Kasumi-1 (cell line): Measurements from ENCODE around the gene PCDHA1.

Source experiments
- DNase-seq, 2 experiments: peaks; one replicate each; lab custom pipeline; 2025; lab: John Stamatoyannopoulos, UW

The PCDHA1 gene

DNA sequence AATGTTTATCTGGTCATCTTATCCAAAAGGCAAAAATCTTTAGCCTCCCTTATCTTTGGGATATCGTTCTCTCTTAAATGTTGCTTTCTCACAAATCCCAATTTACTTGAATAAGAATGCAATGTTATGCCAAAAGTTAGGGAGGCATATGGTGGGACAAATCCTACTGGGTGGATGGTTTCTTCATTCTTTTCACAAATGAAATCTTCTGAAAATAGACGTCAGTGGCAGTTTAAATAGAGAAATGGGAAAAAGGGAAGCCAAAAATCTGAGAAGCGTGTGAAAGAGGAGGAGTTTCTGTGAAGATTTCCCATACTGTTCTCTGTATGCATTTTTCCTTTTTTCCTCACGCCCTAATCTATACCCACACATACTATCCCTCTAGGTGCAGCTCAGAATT, 137.7 kb downstream of the PCDHA1 start:
- DNase-seq = no peak

DNA sequence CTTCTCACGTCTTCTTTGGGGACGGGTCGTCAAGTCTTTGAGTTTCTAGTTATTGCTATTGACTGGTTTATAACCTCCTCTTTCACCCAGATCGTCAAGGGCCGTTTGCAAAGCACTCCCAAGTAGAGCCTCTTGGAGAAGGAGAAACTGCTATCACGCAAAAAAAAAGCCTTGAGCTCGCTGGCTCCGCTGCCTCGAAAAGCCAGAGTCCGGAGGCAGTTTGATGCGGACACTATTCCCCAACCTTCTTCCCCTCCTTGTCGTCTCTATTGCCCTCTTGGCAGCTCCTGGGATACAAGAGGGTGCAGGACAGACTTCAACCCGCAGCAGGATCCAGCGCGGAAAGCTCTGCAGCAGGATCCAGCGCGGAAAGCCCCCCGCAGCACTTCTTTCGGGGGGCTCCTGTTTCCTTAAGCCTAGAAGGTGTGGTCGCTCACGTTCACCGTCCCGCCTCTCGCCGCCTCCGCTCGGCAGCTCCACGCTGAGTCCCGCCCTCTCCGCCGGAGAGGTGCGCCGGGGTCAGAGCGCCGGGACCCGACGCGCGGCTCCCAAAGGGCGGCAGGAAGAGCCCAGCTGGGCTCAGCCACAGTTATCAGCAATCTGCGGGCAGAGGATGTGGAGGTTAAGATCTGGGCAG, 140.0 kb downstream of the PCDHA1 start, which contains the start of gene PCDHAC1:
TSS of gene PCDHAC1 (plus strand) at position 494 of the 637 bp plus-strand sequence. CDS start 594 bp downstream, outside the sequence.
- no peak for DNase-seq

DNA sequence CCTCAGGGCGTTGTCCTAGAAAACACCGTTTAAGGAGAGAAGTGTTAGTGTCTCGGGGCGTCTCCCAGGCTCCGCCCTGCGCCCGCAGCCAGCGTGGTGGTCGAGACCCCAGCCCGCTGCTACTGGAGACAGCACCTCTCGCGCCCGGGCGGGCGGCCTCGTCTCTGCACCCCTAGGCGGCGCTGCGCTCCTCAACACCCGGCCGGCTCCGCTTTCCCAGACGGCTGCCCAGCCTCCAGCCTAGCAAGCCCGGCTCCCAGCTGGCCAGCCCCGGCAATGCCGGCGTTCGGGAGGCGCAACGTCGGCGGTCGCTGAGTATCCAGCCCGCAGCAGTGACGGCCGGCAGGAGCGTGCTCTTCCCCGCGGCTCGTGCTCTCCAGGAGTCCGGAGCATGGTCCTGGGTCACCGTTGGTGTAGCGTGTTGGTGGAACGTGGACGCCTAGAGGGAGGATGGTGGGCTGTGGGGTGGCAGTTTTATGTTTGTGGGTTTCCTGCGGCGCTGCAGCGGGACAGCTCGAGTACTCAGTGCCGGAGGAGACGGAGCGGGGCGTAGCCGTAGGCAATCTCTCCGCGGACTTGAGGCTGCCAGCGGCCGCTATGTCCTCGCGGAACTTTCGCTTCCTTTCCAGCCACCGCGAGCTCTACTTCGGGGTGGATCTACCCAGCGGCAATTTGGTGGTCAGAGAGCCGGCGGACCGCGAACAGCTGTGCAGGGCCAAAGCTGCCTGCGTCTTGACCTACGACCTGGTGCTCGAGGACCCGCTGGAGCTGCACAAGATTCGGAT, 140.7 kb downstream of the PCDHA1 start:
- no peak for DNase-seq

DNA sequence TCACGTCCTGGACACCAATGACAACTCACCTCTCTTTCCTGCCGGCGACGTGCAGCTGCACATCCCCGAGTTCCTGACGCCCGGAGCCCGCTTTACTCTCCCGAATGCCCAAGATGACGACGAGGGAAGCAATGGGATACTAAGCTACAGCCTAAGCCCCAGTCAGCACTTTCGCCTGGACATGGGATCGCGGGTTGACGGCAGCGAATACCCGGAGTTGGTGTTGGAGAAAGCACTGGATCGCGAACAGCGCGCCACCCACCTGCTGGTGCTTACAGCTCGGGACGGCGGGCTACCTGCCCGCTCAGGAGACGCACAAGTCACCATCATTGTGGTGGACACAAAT, 141.3 kb downstream of the PCDHA1 start:
- DNase-seq = no peak

DNA sequence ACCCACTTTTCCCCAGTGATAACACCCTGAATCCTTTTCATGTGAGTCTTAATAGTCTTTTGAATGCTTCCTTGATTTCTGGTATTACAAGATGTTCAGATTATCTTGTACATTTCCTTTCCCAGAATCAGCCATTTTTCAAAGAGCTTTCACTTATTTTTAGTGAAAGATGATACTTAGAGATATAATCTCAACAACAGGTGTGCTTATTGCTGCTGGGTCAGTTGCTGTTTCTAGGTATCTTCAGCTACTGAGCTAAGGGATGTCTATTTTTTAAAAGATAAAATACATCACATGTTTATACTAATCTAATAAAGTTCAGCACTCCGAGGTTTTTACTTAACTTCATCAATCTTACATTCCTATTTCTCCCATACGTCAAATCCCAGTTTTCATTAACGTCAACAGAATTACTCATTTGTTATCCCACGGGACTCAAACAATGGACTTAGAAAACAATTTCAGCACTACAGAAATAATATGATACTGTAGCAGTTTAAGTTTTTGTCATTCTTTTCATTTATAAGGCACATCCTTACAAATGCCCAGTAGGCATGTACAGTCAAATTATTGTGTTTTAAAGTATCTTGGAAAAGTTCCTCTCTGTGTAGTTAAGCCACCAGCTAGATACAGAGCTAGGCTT, 149.1 kb downstream of the PCDHA1 start:
- no peak for DNase-seq

DNA sequence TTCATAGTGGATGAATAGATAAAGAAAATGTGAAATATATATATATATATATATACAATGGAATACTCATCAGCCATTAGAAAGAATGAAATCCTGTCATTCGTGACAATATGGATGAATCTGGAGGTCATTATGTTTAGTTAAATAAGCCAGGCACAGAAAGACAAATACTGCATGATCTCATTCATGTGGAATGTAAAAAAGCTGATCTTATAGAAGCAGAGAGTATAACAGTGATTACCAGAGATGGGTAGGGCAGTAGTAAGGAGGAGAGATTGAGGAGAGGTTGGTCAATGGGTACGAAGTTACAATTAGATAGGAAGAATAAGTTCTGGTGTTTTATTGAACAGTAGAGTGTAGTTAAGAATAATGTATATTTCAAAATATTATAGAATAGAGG, 160.6 kb downstream of the PCDHA1 start:
- DNase-seq = no peak

DNA sequence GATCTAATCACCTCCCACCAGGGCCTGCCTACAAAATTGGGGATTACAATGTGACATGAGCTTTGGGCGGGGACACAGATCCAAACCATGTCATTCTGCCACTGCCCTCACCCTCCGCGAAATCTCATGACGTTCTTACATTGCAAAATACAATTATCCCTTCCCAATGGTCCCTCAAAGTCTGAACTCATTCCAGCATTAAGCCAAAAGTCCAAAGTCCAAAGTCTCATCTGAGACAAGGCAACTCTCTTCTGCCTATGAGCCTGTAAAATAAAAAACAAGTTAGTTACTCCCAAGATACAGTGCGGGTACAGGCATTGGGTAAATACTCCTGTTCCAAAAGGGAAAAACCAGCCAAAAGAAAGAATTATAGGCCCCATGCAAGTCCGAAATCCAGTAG, 165.7 kb downstream of the PCDHA1 start:
- no peak for DNase-seq

DNA sequence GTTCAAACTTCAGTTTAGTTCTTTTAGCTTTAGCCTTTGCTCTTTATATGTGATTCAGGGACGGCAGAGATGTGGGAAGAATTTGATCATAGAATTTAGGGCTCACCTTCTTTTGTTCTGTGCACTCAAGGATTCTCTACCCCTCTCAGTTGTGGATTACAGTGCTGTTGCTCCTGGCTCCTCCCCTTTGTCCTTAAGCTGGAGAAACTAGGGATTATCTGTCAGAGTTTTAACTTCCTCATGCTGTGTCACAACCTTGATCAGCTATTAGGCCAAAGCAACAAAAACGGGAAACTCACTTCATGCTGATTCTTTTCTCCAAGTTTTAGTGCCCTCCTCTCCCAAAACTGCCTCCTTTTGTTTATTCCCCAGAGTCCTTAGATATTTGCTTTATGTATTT, 167.3 kb downstream of the PCDHA1 start:
- DNase-seq = peak in 1 of 2 experiments; percentile 27

DNA sequence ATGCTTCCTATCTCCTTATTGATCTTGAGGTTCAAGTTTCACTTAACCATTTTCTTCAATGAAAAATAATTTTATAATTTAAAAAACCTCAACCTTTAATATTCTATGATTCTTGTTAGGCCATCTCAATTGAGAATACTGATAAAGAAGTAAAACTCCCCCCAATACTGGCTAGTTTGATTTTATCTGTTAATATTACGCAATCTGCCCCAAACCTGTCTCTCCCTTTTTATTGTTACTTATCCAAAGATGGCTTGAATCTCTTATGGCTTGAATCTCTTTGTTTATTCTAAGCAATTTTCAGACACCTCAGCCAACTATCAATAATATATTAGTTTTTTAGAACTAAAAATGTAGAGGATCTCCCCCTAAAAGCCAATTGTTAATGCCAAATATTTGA, 176.2 kb downstream of the PCDHA1 start:
- DNase-seq = no peak

DNA sequence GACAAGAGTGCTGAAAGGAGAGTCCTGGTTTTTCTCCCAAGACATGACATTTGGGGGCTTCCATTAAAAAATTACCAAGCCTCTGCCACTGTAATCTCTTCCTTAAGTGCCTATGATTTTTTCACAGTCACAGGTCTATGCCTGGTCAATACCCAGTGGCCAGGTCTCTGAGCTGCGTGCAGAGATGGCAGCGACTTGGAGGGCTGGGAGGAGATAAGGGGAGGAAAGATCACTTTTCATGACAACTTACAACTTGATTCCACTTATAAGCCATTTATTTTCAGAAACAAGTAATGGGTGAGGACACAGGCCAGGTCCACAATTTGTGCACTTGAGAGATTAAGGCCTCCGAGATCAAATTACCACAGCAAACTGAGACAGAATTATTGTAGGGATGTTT, 178.4 kb downstream of the PCDHA1 start:
- no peak for DNase-seq

DNA sequence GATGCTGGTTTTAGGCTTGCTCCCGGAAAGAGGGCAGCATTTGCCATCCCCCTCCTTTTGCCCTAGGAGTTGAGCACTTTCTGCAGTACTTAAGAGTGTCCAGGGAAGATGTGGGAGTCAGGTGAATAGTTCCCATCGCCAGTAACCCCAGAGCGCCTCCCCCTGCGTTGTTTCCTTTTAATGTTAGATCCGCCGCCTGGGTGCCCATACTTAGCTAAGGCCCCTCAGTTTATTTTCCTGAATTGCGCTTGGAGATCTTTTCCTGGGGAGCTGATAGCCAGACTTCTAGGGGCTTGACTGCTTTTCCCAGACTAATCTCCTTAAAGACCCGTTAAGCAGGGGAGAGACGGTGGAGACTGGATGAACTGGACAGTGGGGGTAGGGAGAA, 180.0 kb downstream of the PCDHA1 start:
- DNase-seq = no peak

DNA sequence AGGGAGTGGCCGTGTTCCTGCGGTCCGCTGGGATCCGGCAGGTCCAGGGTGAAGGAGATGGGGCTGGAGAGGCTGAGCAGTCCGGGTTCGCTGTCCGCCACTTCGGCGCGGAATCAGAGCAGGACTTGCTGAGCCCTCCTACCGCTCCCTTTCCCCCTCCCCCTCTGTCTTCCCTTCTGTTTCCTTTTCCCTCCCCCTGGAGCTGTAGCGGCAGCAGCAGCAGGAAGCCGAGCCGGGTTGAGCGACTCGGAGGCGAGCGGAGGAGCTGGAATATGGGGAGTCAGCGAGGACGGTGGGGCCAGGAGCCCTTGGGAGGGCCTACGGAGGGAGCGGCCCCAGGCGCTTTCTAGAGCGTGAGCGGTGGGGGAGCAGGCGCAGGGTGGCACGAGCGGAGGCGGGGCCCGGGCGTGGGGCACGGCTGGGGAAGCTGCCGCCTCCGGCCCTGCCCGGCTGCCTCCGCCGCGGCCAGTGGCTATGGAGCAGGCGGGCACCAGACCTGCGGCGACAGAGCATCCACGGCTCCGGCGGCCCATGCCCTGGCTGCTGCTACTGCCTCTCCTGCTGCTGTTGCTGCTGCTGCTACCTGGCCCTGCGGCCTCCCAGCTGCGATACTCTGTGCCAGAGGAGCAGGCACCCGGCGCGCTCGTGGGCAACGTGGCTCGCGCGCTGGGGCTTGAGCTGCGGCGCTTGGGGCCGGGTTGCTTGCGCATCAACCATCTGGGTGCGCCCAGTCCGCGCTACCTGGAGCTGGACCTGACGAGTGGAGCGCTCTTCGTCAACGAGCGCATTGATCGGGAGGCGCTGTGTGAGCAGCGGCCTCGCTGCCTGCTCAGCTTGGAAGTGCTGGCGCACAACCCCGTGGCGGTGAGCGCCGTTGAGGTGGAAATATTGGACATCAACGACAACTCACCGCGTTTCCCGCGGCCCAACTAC, 180.6 kb downstream of the PCDHA1 start, which contains the start of gene PCDHAC2:
TSS of gene PCDHAC2 (plus strand) at position 184 of the 933 bp plus-strand sequence. CDS start at position 475, 291 bp downstream.
- DNase-seq = no peak

DNA sequence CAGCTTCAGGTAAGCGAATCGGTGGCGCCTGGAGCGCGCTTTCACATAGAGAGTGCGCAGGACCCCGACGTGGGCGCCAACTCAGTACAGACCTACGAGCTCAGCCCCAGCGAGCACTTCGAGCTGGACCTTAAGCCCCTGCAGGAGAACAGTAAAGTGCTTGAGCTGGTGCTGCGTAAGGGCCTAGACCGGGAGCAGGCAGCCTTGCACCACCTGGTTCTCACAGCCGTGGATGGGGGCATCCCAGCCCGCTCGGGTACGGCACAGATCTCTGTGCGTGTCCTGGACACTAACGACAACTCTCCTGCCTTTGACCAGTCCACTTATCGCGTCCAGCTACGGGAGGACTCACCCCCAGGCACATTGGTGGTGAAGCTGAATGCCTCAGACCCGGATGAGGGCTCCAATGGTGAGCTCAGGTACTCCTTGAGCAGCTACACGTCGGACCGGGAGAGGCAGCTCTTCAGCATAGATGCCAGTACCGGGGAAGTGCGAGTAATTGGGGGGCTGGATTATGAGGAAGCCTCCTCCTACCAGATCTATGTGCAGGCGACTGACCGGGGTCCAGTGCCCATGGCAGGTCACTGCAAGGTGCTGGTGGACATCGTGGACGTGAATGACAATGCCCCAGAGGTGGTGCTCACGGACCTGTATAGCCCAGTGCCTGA, 181.4 kb downstream of the PCDHA1 start:
- no peak for DNase-seq

DNA sequence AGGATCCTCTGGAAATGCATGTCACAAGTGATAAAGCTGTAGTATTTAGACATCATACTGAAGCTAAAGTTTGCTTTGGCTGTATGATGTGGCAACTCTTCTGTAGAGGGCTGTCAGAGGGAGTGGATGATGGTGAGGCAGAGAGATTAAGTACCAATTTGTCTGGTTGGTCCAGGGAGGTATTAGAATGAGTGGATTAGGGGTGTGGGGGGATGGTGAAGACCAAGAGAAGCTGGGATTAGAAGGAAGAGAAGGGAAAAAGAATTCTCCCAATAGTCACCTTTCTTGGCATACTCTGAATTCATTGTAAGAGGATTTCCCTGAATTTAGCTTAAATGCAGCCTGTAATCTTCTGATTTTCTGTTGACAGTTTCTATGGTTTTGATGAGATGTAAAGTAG, 183.9 kb downstream of the PCDHA1 start:
- DNase-seq = no peak

DNA sequence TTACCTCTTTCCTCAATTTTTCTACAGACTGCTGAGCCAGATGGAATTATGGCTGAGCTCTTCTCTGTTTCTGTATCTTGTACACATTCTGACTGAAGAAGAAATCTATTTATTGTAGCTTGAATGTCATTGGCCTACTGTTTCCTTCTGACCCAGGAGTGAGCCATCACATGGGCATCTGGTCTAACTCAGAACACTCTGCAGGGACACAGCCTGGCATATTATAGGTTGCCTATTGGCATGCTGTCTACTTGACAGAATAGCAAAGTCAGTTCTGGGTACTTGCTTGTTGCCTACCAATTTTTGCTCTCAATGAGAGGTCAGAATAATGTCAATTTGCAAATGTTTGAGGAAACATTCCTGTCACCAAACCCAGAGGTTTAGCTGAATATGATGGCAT, 187.6 kb downstream of the PCDHA1 start:
- no peak for DNase-seq

DNA sequence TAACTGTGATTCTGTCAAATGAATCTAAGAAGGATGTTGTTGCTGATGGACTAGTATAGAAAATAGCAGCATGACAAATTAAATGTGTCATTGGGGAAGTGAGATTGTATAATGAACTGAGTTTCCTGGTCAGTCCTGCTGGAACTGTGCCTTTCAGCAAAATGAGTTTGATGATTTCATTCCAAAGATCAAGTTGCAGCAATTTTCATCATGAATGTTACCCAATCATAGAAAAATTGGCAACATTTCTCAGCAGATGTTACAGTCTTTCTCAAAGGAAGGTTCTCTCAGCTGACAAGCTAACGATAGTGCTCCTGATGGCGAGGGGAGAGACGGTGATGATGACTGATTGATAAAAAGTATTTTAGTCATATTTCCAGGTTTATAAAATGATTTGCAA, 191.1 kb downstream of the PCDHA1 start:
- DNase-seq = no peak

DNA sequence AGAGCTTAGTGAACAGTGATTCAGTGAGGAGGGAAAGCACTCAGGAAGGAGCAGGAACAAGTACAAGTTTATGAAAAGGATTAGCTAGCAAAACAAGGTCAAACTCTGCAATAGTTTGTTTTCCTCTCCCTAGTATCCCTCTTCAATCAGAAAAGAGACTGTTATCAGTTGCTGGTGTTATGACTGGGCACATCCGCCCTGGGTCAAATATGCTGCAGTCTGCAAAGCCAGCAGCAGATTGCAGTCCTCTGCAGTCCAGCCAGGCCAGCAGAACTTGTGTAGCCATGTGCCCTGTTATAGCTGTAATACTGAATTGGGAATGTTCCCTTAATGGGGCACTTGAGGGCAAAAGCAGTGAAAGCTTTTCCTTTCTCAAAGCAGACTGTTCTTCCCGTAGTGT, 192.3 kb downstream of the PCDHA1 start:
- no peak for DNase-seq

DNA sequence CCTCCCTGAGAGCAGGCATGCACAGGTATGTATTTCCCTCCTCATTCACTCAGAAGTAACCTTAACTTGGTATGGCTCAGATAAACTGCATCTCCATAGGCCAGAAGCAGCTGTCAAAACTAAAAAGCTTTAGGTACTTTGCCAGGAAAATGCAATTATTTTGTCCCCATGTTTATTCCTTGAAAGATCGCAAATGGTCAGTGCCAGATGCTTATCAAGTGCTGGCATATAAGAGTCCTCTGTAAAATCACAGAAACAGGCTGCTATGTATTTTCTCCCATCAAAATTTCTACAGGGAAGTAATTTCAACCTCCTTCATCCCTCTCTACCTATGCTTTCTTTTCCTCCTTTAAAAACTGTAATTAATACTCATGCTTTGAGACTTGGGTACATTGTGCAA, 193.0 kb downstream of the PCDHA1 start:
- DNase-seq = no peak

DNA sequence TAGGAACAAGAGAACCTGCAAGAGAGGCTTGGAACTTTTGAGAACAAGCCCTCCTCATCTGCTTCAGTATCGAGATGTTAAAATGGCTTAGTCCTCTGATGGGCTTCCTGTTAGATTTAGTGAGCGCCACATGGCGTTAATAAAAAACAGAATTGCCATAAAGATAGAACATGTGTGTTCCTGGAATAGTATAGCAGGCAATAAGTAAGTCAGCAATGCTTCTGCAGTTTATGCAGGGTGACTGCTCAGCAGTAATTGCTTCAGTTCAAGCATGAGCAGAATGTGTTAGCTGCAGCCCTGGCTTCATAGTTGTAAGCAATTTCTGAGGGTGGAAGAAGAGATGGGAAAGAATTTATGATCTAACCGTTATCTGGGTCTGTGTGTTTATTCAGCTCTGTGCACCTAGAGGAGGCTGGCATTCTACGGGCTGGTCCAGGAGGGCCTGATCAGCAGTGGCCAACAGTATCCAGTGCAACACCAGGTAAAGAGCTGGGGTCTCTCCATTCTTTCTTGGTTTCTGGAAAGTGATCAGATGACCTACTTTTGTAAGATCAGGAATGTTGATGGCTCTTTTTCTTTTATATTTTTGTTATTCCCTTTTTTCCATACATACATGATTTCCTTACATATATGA, 196.3 kb downstream of the PCDHA1 start:
- no peak for DNase-seq

DNA sequence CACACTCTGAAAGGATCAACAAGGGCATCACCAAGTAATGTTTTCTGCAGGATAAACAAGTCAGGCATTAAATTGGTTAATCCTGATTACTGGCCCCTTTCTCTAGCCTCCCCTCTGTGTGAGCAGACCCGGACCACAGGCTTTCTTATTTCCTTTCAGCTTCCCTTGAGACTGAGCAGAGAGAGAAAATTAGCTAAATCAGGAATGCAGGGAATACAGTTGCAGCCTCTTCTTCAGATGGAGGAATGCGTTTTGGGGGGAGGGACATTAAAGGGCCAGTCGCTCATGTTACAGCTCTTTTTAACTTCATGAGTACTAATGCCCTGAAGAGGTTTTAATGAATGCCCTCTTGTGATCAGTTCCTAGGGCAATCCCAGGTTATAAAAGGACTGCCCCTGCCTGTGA, 200.2 kb downstream of the PCDHA1 start:
- no peak for DNase-seq

DNA sequence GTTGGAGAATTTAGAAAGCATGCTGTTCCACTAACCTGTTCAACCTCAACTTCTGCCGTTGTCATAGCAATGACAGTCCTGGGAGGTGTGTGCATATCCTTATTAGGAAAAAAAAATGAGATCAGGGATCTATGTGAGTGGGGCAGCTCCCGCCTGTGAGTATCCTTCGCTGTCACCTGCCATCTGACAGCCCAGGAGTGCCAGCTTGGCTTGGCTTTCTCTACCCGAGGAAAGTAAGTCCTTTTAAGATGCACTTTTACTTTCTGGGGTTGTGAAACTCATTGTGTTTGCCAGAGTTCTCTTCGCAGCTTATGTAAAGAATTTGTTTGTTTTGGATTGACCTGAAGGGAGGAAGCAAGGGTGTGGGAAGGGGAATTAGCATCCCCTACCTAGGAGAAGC, 202.2 kb downstream of the PCDHA1 start:
- no peak for DNase-seq
